Erythroblast (primary cell): ENCODE measurements around the gene LIMS1.
A peak's percentile ranks its signal among the peaks of the same experiment; 100 is the strongest.
"Not testable (repeated sequence)": the region's sequence is repeated elsewhere in the genome, so short reads cannot be mapped to it uniquely, and the experiment has no call there.

ENCODE experiments used
- DNase-seq, 2 experiments: peaks; one replicate each; lab custom pipeline; 2025; lab: John Stamatoyannopoulos, UW
- GATA1 ChIP-seq: IDR thresholded peaks from 2 replicates; pipeline ENCODE4 v1.6.1; 2011; ENCODE audit warnings: low read depth, mild to moderate bottlenecking, control low read depth, low read length, moderate library complexity
- POLR2A ChIP-seq: IDR thresholded peaks from 2 replicates; pipeline ENCODE4 v1.6.1; 2011; ENCODE audit warnings: mild to moderate bottlenecking, low read length

Gene LIMS1

DNA sequence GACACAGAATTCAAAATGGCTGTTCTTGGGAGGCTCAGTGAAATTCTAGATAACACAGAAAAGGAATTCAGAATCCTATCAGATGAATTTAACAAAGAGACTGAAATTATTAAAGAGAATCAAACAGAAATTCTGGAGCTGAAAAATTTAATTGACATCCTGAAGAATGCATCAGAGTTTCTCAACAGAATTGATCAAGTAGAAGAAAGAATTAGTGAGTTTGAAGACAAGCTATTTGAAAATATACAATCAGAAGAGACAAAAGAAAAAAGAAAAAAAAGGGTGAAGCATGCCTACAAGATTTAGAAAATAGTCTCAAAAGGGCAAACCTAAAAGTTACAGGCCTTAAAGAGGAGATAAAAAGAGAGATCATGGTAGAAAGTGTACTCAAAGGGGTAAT, 173.0 kb downstream of the LIMS1 start:
- no peak for DNase-seq
- no peak for TF ChIP-seq POLR2A
- TF ChIP-seq GATA1: no peak

- DNase-seq: not testable (repeated sequence)
These were observed 182.7 kb downstream of the LIMS1 start for GRCh38 chr2:108716971-108717370.

DNA sequence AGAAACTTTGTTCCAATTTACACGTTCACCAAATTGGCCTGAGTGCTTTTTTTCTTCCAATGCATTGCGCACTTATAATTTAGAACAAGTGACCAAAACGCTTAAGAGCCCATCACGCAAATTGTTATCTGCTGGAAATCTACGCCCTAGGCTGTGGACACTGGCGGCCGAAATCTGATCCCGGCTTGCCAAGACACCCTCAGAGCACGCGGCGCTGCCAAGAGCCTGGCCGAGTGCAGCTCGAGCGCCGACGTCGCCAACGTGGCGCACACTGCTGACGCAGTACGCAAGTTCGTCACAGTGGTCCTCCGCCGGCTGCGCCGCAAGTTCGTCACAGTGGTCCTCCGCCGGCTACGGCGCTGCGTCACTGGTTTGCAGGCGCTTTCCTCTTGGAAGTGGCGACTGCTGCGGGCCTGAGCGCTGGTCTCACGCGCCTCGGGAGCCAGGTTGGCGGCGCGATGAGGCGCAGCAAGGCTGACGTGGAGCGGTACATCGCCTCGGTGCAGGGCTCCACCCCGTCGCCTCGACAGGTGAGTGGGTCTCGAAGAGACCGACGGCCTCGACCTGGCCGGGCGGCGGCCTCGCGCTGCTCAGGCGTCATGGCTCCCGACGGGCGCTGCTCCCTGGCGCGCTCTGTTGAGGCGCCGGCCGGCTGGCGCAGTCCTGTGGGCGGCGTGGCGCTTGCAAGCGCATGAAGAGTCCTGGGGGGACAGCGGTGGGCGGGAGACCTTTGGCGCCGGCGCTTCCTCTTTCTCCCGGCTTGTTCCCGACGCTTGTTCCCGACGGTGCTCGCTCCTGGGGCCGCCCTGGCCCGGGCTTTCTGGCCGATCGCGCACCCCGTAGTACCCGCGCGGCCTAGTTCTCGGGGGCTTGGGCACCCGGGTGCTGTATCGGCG, 185.1 kb downstream of the LIMS1 start, which contains the start of gene RANBP2:
Gene RANBP2 (plus strand): TSS at position 334 of the 896 bp plus-strand sequence. CDS start 125 bp downstream, at position 459.
- peak; percentile 98 to 99 for DNase-seq
- peak; percentile 98 for TF ChIP-seq POLR2A
- TF ChIP-seq GATA1: no peak

DNA sequence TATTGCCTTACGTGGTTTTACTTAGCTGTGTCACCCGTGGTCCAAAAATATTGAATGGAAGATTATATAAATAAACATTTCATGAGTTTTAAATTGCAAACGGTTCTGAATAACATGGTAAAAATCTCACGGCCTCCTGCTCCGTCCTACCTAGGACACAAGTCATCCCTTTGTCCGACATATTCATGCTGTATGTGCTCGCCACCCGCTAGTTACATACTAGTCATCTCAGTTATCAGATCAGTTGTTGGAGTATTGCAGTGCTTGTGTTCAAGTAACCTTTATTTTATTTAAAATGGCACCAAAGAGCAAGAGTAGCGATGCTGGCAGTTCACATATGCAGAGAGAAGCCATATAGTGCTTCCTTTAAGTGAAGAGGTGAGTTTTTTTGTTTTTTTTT, 191.8 kb downstream of the LIMS1 start:
- peak in 1 of 2 experiments; percentile 5 for DNase-seq

GRCh38 chr2:108734656-108735055, 200.4 kb downstream of the LIMS1 start:
- DNase-seq: not testable (repeated sequence)
